Activated CD4-positive, CD25-positive, alpha-beta regulatory T cell treated with anti-CD3 and anti-CD28 coated beads, Interleukin-2, amount 50 U/mL, for 16 hours (primary cell): ENCODE results near the gene HSP90AB1.
"Not testable (repeated sequence)": the region's sequence is repeated elsewhere in the genome, so short reads cannot be mapped to it uniquely, and the experiment has no call there.

Source experiments
- DNase-seq: peaks from one replicate; pipeline ENCODE4 v3.0.0-alpha.2; 2020; ENCODE audit warnings: low read depth, low spot score

The HSP90AB1 gene

DNA sequence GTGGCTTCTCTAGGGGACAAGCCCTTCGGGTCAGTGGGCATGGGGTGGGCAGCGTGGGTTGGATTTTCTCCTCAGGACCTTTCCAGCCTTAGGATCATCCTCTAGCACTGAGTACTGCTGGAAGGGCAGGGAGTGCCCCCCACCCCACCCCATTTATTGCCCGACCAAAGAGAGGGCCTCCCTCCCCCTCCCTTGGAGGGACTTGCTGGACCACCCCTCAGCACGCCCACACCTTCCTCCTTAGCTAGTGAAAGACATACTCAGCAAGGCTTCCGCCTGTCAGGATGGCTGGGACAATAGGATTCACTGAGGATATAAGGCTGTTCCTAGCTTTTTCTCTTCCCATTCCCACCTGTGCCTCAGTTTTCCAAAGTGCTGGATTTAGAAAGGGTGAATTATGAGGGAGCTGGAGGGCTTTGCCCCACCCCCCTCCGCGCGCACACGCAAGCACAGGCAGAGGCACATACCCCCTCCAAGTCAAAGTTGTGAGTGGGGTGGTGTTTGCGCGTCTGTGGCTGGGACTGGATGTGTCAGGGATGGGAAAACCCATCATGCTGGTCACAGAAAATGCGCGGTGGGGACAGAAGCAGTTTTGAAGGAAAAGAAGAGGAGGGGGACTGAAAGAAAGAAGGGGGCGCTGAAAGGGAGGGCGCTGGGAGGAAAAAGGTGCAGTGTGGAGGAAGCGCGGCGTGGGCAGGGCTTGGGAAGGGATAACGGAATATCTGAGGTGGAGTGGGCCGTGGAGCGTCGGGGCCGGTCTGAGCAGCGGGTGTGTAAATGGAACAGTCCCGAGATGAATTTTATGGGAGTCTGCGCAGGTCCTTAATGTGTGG lies 24.2 kb upstream of the HSP90AB1 start:
- DNase-seq = no peak

DNA sequence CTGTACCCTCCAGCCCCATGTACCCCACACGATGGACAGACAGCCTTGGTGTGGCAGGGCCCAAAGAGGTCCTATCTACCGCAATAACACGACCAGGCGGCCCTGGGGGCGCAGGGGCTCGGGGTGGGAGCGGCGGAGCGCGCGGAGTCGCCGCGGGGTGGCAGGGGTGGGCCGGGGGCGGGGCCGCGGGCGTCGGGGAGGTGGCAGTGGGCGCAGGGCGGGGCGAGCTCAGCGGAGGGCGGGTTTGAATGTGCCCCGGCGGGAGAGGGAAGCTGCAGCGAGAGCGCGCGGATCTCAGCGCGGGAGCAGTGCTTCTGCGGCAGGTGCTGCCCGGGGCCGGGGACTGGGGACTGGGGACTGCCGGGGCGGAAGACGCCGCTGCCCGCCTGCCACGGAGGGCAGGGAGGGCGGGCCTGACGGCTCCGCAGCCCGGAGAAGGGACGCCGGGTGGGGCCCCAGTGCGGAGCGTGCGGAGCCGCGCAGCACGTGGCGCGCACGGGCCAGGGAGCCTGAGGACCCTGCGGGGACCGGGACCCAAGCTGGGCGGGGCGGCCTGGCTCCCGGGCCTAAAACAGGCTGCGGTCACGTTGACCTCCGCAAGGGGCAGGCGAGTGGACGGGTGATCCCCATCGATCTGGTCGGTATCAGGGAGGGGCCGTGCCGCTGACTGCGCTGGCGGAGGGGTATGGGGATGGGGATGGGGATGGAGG lies 23.4 kb upstream of the HSP90AB1 start, which contains the start of gene SLC29A1:
TSS of gene SLC29A1 (plus strand) at position 277 of the 710 bp plus-strand sequence. CDS start 3,719 bp downstream, outside the sequence.
- peak; percentile 66 for DNase-seq

DNA sequence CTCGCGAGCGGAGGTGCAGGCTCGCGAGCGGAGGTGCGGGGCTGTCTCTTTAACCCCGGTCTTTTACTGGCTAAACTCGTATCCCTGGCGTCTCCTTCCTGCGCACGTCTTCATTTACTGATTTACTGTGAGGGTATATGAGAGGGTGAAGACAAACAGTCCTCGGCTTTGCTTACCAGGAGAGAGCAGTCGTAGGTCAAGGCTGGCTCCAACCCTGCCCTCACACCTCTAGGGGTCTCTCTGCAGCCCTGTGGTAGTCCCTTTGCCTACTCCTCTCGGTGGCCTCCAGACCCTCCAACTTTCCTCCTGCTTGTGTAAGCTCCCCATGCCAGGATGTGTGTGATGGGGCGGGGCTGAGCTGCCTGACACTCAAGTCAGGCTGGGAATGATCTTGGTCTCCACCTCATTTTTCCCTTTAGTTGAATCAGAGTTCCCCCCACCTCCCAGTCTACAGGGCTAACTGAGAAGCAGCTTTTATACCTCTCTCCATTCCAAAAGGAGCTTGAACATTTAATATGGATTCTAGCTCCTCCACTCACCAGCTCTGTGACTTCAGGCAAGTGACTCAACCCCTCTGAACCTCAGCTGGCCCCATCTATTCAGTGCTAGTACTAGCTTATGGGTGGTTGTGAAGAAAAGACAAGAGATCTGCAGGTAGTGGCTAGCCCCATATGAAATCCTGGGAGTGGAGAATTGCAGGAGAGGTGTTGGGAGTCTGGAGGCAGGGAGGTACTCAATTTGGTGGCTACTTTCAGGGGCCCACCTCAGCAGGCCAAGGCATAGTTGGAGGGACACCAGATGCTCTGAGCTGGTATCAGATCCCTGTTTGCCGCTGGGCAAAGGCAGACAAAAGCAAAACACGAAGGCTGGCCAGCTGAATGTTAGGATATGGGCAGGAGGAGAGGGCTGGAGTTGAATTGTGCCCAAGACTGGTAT lies 22.6 kb upstream of the HSP90AB1 start:
- no peak for DNase-seq

DNA sequence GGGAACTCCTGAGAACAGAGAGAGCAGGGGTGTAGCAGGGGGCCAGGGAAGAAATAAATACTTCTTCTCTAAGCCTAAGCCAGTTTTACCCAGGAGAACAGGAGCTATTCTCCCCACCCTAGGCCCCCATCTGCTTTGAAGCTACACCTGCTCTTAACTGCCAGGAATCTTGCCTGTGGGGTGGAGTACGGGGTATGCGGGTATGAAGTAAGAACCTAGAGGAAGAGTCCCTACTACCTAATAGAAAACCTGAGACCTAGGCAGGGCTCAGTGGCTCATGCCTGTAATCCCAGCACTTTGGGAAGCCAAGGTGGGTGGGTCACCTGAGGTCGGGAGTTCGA lies 22.0 kb upstream of the HSP90AB1 start:
- no peak for DNase-seq

DNA sequence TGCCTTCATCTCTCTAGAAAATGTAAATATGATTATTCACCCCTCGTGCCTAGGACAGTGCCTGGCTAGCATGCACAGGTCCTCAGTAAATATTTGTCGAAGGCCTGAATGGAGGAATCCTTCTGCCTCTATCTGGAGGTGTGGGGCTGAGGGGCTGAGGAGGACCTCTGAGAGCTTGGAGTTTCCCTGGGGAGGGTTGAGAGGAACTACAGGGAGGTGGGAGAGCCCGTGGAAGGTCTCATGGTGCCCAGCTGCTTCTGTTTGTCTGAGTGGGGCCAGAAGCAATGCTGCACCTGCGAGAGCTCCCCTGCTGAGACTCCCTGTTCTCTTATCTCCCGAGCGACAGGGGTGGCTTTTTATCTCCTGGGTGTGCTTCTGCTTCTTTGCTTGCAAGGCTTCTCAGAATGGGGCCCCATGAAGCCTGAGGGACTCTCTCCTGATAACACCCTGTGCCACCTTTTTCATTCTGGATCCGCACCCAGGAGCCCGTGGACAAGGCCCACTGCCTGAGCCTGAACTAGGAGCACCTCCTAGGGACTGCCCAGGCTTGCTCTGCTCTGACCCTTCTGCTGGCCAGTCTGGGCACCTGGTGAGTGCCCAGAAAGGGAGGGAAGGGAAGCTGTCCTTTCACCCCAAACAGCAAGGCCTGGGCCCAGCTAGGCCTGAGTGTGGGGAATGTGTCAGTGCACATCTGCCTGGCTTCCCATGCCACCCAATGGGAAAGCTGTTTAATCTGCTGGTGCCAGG lies 21.1 kb upstream of the HSP90AB1 start:
- no peak for DNase-seq

DNA sequence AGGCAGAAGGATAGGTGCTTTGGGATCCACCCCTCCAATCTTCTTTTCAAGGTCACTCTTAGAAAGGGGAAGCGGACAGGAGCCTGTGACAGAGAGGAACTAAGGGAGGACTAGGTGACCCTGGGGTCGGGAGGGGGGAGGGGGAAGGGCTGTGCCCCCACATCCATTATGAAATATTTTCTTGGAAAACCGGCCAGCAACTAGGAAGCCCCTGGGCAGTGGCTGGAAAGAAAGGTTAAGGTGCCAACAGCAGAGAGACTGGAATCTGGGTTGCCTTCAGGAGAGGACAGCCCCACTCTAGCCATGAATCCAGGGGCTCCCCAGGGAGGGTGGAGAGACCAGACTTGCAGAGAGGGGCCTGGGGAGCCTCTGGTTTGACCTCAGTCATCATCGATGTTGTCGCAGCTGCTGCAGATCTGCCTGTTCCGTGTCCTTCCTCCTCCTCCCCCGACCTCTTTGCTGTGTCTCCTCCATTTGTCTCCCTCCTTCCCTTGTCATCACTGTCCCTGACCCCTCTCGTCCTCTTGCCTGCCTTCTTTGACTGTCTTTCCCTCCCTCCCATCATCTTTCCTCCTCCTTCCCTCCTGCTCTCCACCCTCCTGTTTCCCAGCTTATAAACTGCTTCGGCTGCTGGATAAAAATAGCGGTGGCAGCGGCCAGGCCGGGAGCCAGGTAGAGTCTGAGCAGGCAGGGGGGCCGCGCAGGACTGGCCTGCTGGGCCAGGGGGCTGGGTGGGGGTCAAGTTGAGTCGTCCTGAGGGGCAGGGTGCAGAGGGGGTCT lies 20.3 kb upstream of the HSP90AB1 start:
- DNase-seq = no peak

DNA sequence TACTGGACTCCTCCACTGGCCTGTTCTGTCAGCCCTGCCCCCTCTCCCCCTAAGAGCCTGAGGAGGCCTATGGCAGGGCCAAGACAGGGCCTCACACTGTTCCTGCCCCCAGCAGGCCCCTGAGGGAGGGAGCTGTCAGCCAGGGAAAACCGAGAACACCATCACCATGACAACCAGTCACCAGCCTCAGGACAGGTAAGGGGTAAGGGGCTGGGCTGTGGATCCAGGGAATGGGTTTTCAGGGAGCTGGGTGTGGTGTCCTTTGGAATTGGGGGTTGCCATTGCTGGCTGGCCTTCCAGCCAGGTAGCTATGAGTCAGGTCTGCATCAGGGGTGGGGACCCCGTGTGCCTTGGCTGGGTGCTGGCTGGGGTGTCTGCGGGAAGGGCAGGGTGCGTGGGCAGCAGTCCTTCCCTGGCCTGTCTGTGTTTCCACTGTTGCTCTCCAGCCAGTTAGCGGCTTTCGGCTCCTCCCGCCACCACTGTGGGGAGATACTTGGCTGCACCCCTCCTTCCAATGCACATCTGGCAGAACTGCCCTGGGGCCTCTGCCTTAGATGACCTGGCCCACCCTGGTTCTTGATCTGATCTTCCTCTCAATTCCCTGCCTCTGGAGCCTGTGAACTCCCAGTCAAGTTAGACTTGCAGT lies 19.6 kb upstream of the HSP90AB1 start:
- DNase-seq = no peak

DNA sequence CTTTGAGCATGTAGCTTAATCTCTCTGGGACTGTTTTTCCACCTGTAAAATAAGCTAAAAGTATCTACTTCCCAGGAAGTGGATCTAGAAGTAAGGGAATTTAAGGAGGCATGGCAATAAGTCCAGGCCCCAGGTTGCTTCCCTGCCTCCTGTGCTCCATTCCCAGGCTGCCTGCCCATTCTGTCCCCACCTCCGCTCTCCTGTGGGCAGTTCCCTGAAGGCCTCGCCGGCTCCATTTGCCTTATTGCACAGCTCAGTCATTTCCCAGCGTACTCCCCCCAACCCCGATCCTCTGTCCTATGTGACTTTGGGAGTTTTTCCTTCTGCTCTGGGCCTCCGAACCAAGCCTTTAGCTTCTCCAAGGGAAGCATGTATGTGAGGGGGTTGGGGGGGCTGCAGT lies 18.9 kb upstream of the HSP90AB1 start:
- no peak for DNase-seq

DNA sequence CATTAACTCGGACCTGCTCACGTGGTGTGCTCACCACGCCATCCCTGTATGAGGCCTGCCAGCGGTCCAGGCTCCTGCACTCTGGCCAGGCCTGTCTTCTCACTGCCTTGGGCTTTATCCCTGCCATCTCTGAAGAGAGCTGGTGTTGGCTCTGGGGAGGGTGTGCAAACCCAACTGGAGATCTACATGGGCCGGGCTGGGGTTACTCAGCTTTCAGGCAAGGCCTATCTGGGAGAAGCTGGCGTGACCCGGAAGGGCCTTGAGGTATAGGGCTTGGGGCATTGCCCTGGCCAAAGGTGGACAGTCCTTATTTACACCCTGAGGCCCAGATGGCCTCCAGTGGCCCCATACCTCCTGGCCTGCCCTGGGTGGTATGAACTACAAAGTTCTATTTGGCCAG lies 18.5 kb upstream of the HSP90AB1 start:
- DNase-seq = no peak

DNA sequence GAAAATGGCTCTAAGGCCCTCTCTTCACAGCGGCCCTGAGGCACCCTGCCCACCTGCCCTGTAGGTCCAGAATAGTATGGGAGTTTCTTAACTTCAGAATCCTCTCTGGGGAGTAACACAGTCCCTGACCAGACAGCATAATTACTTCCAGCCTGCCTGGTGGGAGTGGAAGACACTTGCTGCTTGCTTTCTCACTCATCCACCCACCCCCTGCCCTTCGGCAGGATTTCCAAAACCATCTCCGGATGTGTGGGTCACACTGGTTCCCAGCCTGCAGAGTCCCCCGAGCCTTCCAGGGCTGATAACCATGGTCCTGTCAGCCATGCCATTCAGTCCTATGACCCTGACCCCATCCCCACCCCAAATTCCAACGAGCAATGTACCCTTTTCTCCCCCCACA lies 18.1 kb upstream of the HSP90AB1 start:
- DNase-seq = no peak

DNA sequence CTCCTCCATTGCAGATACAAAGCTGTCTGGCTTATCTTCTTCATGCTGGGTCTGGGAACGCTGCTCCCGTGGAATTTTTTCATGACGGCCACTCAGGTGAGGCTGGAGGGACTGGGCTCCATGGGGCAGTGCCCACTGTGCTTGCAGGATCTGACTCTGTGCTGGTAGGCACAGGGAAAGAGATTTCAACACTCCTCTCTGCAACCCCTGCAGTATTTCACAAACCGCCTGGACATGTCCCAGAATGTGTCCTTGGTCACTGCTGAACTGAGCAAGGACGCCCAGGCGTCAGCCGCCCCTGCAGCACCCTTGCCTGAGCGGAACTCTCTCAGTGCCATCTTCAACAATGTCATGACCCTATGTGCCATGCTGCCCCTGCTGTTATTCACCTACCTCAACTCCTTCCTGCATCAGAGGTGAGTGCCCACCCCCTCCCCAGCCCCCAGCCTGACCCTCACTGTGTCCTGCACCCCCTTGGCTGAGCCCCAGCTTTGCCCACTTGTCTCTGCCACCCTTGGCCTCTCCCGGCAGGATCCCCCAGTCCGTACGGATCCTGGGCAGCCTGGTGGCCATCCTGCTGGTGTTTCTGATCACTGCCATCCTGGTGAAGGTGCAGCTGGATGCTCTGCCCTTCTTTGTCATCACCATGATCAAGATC lies 17.4 kb upstream of the HSP90AB1 start:
- no peak for DNase-seq

DNA sequence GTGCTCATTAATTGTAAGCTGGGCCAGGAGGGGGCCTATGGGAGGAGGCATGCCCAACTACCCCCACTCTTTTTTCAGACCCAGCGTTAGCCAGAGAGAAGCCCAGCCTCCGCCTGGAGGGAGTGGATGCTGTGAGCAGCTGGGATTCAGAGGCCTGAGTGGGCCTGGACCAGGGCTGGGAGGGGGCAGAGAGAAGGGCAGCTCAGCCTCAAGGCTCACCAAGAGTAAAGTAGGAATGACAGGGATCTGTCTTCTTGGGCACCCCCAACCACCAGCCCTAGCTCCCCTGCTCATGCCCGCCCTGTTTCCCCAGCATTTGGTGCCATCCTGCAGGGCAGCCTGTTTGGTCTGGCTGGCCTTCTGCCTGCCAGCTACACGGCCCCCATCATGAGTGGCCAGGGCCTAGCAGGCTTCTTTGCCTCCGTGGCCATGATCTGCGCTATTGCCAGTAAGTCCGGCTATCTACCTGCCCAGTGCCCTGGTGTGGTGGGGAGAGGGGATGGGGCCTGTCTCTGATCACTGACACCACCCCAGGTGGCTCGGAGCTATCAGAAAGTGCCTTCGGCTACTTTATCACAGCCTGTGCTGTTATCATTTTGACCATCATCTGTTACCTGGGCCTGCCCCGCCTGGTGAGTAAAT lies 16.7 kb upstream of the HSP90AB1 start:
- no peak for DNase-seq

DNA sequence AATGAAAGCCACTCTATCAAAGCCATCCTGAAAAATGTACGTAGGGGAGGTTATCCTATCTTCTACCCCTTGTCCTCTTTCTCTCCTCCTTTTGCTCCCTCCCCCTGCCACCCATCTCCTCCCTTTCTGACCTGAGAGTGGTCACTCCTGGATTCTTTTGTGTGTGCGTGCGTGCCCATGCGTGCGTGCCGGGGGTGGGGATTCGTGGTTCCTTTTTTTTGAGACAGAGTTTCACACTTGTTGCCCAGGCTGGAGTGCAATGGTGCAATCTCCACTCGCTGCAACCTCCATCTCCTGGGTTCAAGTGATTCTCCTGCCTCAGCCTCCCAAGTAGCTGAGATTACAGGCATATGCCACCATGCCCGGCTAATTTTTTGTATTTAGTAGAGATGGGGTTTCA lies 15.5 kb upstream of the HSP90AB1 start:
- DNase-seq = not testable (repeated sequence)

DNA sequence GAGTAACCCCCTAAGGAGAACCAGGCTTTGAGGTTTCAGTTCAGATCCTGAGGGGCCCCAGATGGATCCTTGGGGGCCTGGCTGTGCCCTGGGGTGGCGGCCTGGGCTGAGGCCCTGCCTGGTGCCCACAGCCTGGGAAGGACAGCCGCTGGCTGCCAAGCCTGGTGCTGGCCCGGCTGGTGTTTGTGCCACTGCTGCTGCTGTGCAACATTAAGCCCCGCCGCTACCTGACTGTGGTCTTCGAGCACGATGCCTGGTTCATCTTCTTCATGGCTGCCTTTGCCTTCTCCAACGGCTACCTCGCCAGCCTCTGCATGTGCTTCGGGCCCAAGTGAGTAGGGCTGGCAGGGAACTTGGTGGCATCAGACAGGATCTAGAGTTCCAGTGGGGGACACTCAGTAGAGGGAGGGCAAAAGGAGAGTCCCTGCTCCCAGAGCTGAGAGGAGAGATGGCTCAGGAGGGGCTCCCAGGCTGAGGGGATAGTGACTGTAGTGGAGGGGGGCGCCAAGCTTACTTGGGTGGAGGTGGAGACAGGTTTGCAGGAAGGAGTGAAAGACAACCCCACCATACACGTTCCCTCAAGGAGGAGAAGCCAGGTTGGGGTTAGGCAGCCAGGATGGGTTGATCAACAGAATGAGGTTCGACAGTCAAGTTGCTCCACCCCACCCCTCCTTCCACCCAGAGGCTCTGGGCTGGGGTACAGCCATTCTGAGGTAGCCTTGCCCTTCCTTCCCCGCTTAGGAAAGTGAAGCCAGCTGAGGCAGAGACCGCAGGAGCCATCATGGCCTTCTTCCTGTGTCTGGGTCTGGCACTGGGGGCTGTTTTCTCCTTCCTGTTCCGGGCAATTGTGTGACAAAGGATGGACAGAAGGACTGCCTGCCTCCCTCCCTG lies 14.0 kb upstream of the HSP90AB1 start:
- no peak for DNase-seq

DNA sequence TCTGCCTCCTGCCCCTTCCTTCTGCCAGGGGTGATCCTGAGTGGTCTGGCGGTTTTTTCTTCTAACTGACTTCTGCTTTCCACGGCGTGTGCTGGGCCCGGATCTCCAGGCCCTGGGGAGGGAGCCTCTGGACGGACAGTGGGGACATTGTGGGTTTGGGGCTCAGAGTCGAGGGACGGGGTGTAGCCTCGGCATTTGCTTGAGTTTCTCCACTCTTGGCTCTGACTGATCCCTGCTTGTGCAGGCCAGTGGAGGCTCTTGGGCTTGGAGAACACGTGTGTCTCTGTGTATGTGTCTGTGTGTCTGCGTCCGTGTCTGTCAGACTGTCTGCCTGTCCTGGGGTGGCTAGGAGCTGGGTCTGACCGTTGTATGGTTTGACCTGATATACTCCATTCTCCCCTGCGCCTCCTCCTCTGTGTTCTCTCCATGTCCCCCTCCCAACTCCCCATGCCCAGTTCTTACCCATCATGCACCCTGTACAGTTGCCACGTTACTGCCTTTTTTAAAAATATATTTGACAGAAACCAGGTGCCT lies 13.3 kb upstream of the HSP90AB1 start:
- no peak for DNase-seq

DNA sequence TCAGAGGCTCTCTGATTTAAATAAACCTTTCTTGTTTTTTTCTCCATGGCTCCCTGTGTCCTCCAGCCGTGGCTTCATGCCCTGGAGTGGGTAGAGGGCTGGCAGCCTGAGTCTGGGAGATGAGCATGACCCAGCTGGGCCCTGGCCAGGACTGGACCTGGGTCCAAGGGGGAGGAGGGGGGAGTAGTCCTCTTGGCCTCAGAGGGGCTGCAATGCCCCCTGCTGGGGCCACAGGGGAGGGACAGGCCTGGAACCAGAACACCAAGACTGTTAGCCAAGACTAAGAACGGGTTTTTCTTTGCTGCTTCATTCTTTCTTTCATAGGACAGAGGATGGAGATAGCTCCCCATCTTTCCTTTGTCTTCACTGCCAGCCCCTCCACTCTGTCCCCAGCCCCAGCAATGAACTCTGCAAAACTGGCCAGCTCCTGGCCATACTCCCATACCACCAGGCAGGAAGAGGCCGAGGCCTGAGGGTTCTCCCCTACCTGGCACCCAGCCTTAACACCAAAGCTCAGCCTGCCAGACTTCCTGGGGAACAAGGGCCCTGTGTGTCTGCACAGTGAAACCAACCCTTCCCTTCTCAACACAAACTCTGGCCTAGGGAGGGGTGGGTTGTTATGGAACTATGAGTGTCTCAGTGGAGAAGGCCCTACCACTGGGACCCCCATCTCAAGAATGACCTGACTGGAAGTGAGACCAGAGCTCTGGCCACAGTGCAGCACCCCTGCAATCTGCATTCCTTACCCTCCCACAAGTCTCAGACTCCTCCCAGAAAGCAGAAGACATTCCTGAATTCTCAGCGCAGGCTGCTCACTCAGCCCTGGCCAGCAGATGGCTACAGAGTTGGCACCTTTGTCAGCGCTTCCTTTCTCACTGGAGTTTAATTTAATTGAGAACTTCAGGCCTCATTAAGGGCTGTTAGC lies 12.5 kb upstream of the HSP90AB1 start:
- no peak for DNase-seq

DNA sequence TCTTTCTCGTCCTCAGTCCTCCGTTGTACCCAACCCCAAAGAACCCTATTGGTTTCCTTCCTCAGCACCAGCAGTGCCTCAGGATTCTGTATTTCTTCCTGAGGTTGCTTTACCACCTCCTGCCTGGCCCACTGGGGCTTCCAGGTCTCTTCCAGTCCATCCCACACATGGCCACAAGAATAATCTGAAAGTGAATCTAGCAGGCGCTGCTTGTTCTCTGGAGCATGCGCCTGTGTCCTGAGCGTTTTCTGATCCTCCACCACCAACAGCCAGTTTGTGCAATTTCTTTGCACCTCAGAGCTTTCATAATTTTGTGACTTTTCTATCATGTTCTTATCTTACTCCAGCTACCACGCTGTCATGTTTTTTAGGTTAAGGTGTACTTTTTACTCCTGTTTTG lies 11.6 kb upstream of the HSP90AB1 start:
- DNase-seq = no peak
